ES-I3 (cell line): ENCODE measurements around the gene RAB39B.
A peak's percentile ranks its signal among the peaks of the same experiment; 100 is the strongest.
"Not testable (repeated sequence)": the region's sequence is repeated elsewhere in the genome, so short reads cannot be mapped to it uniquely, and the experiment has no call there.

Source experiments
- H3K36me3 ChIP-seq: 2 replicates; pipeline ENCODE4 v1.6.1; 2013; ENCODE audit warnings: mild to moderate bottlenecking, low read length, control low read depth, moderate library complexity; ENCODE audit not compliant: insufficient read depth
- H3K4me1 ChIP-seq: 2 replicates; pipeline ENCODE4 v1.6.1; 2013; ENCODE audit warnings: mild to moderate bottlenecking, control low read depth, low read length; ENCODE audit not compliant: insufficient read depth
- H3K9ac ChIP-seq: 2 replicates; pipeline ENCODE4 v1.6.1; 2013; ENCODE audit warnings: low read depth, mild to moderate bottlenecking, low read length, moderate library complexity
- H3K9me3 ChIP-seq: 2 replicates; pipeline ENCODE4 v1.6.1; 2013; ENCODE audit warnings: mild to moderate bottlenecking, low read length, moderate library complexity; ENCODE audit not compliant: control insufficient read depth, insufficient read depth

The RAB39B gene, protein sequence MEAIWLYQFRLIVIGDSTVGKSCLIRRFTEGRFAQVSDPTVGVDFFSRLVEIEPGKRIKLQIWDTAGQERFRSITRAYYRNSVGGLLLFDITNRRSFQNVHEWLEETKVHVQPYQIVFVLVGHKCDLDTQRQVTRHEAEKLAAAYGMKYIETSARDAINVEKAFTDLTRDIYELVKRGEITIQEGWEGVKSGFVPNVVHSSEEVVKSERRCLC

GRCh38 chrX:155263854-155264628 lies at the start of gene RAB39B:
Gene RAB39B (minus strand): TSS chrX:155264491. CDS start chrX:155264288, 203 bp downstream.
- Histone ChIP-seq H3K9ac (peak within 1 kb of the TSS; percentile 61; the same call in 1 of the 2 replicates), H3K9me3 (no peaks in the 10 kb centered on the region), H3K36me3 (no peaks in the 10 kb centered on the region), H3K4me1 (no peaks in the 10 kb centered on the region)

DNA sequence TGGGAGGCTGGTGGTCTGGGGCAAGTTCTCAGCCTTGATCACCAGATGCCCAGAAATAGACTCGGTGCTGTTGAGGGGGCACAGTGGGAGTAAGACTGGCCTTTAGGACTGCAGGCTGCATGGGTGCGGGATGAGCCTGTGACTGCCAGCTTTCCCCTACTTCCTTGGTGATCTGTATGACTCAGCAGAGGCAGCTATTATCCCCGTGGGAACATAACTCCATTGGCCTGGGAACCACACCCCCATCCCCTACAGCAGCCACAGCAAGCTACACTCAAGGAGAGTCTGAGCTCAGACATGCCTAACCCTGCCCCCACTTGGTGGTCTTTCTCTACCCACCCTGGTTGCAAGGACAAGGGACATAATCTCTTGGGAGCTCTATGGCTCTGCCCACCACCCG lies 49.5 kb upstream of the RAB39B start:
- Histone ChIP-seq H3K9ac (no peak overlapping the region), H3K36me3 (no peaks in the 10 kb centered on the region), H3K4me1 (no peaks in the 10 kb centered on the region), H3K9me3 (peaks cover 2% of the 10 kb centered on the region)

- Histone ChIP-seq H3K4me1 (no peaks in the 10 kb centered on the region), H3K9me3 (no peaks in the 10 kb centered on the region), H3K36me3 (no peaks in the 10 kb centered on the region), H3K9ac (no peak overlapping the region)
Measured at GRCh38 chrX:155293771-155294170, 29.5 kb upstream of the RAB39B start.

DNA sequence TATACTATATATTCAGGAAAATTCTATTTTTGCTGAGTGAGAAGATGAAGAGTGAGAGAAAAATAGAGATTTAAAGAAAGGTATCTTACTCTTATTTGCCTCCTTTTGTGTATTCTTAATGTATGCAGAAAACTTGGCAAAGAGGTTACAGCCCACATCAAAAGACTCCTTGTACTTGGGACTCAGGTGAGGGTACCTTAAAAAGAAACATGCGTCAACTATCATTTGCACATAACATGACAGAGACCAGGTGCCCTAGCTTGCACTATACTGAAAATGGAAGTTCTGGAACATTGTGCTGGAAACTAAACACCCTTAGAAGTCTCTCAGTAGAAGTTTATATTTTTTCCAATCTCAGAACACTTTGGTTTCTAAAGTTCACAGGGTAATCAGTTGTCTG lies 15.6 kb upstream of the RAB39B start:
- no peaks in the 10 kb centered on the region for H3K4me1 ChIP-seq
- no peaks in the 10 kb centered on the region for H3K36me3 ChIP-seq
- H3K9me3 ChIP-seq = no peaks in the 10 kb centered on the region
- H3K9ac ChIP-seq = no peak overlapping the region

DNA sequence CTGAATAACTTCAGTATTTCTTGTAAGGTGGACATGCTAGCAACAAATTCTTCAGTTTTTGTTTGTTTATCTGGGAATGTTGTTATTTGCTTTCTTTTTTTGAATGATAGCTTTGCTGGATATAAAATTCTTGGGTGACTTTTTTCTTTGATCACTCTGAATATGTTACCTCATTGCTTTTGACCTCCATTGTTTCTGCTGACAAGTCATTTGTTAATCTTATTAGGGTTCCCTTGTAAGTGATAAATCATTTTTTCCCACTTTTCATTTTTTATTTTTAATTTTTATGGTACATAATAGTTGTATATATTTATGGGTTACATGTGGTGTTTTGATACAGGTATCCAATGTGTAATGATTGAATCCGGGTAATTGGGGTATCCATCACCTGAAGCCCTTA lies 6.7 kb upstream of the RAB39B start:
- Histone ChIP-seq H3K9ac (no peak overlapping the region), H3K9me3 (no peaks in the 10 kb centered on the region), H3K4me1 (no peaks in the 10 kb centered on the region), H3K36me3 (no peaks in the 10 kb centered on the region)

GRCh38 chrX:155267995-155268394 lies 3.7 kb upstream of the RAB39B start:
- not testable (repeated sequence) for H3K36me3 ChIP-seq, H3K9ac ChIP-seq, H3K9me3 ChIP-seq, H3K4me1 ChIP-seq

GRCh38 chrX:155266439-155266838 lies 2.1 kb upstream of the RAB39B start:
- no peak overlapping the region for H3K9ac ChIP-seq
- no peaks in the 10 kb centered on the region for H3K36me3 ChIP-seq
- no peaks in the 10 kb centered on the region for H3K9me3 ChIP-seq
- H3K4me1 ChIP-seq = no peaks in the 10 kb centered on the region

DNA sequence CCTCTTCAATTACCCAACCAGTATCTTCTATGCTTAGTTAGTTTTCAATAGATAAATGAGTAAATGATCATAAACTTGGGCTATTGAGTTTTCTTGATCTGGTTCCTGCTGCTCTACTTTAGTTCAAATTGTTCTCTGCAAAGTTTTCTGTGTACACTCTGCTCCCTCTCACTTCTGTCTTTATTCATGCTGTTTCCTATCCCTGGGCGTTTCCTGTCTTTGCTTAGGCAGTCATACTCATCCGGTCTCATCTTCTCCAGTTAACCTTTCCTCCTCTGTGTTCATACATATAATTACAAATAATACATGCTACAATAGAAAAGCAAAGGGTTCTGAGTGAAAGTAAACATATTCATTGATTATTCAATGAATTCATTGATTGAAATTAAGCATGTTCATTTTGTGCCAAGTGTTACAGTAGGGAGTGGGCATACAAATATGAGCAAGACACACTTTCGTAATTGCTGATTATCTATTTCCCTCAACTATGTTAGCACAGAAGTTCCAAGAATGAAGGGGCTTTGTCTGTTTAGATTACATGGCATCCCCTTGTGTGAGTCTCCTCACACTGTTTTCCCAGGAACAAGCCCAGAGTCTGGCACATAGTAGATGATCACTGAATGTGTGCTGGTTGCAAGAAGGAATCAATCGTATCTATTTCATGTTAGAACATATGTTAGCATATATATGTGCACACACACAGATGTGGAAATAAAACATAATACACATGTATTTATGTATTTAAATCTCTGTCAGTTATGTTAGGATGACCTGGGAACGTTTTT lies 1.1 kb downstream of the RAB39B start:
- Histone ChIP-seq H3K4me1 (no peaks in the 10 kb centered on the region), H3K9me3 (no peaks in the 10 kb centered on the region), H3K36me3 (no peaks in the 10 kb centered on the region), H3K9ac (peak overlapping the region; percentile 61; the same call in 1 of the 2 replicates)

DNA sequence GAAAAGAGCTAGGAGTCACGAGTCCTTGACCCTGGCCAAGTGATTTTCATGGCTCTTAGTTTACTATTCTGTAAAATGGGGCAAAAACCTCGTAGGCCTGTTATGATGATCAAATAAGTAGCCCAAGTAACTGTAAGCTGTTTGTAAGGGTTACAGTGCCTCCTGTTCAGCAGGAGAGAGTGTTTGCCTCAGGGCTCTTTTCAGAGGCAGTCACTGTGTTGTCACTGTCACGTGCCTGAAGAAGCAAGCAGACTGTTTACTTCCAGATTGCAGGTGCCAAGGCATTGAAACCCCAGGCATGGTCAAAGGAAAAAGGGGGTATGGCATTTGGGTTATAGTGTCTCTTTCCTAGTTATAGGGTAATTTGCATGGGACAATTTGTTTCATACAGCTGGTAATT lies 4.5 kb downstream of the RAB39B start:
- Histone ChIP-seq H3K4me1 (no peaks in the 10 kb centered on the region), H3K9ac (no peak overlapping the region), H3K36me3 (no peaks in the 10 kb centered on the region), H3K9me3 (no peaks in the 10 kb centered on the region)

DNA sequence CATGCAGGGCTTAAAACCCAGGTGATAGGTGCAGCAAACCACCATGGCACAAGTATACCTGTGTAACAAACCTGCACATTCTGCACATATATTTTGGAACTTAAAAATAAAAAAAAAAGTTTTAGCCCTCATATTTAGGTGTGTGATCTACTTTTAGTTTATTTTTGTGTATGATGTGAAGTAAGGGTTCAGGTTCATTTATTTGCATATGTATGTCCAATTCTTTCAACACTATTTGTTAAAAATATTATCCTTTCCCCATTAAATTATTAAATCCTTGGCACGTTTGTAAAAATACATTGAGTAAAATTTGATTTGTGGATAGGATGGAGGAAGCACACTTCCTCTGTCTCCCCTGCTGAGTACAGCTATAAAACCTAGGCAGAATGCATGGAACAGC lies 12.9 kb downstream of the RAB39B start:
- Histone ChIP-seq H3K36me3 (no peaks in the 10 kb centered on the region), H3K9ac (no peak overlapping the region)

GRCh38 chrX:155247497-155247896 lies 16.8 kb downstream of the RAB39B start:
- Histone ChIP-seq H3K9ac (no peak overlapping the region), H3K9me3 (no peaks in the 10 kb centered on the region), H3K36me3 (no peaks in the 10 kb centered on the region), H3K4me1 (no peaks in the 10 kb centered on the region)

More for the DNA sequence above, 12.9 kb downstream of the RAB39B start:
- Histone ChIP-seq H3K9me3 (no peaks in the 10 kb centered on the region), H3K4me1 (no peaks in the 10 kb centered on the region)

- Histone ChIP-seq H3K9ac (no peak overlapping the region), H3K4me1 (no peaks in the 10 kb centered on the region), H3K36me3 (no peaks in the 10 kb centered on the region), H3K9me3 (no peaks in the 10 kb centered on the region)
Measured at GRCh38 chrX:155246748-155247147, 17.5 kb downstream of the RAB39B start.

DNA sequence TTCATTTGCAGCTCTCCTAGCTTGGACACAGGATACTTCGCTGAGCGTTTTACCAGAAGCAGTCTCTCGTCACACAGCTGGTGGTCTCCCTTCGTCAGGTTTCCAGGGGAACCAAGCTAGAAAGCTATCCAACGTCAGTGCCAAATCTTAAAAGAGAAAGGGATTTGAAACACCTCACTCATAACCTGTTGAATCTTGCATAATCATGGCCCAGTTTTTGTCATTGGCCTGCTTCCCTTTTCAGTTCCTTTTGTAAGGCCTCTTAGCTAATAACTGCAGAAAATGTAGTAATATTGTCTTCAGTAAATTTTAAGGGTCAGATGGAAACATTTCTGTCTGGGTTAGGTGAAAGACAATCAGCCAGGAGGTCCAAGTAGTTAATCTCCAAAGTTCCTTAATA lies 22.0 kb downstream of the RAB39B start:
- Histone ChIP-seq H3K9me3 (no peaks in the 10 kb centered on the region), H3K9ac (no peak overlapping the region), H3K36me3 (no peaks in the 10 kb centered on the region; the same call in 1 of the 2 replicates), H3K4me1 (no peaks in the 10 kb centered on the region)

- Histone ChIP-seq H3K4me1 (no peaks in the 10 kb centered on the region), H3K9me3 (no peaks in the 10 kb centered on the region), H3K9ac (no peak overlapping the region), H3K36me3 (peaks cover 4% of the 10 kb centered on the region; the same call in 1 of the 2 replicates)
Measured at GRCh38 chrX:155237719-155238118, 26.6 kb downstream of the RAB39B start.
